ENCODE results near the gene ANXA2. TPM values are rescaled to one million over a fixed set of nuclear protein-coding genes. Genes with fewer than 3 reads are reported as not detected.

The ANXA2 gene
- total and polyA plus RNA-seq, 10 of the 15 experiments (the other 5 are each of a cell fraction or from before 2014, with no cell fraction given), result 135 to 540 (median 281) TPM

- FAIRE-seq (no peak), ATAC-seq (no peak), DNase-seq (ENCODE audit: low read depth, low spot score) (no peak)
- intact Hi-C loops (cut with micrococcal nuclease; ENCODE audit: unreplicated experiment), result loop anchor here (10.0 kb wide), 1 partner anchor 195 kb away; no protein-coding TSS in a partner anchor
- SMC1A ChIA-PET (ENCODE audit: uncharacterized antibody, unreplicated experiment), result no interaction called here
- no peaks in the 10 kb centered on the region for H3K27me3 ChIP-seq (replicated peaks in 1 of 2; ENCODE audit: control insufficient read depth in 2 of 2, insufficient read depth in 2 of 2, low read length in 1 of 2)
- RAD21 ChIA-PET (ENCODE audit: unreplicated experiment), result no interaction called here
- H3K4me2 ChIP-seq (ENCODE audit: control insufficient read depth, insufficient read depth), result no peak overlapping the region
- BruUV-seq (replicated peaks), result no TSS peak
- 0 out of 4 replicates have a peak, but pooled peaks cover 0 to 4% of the 10 kb centered on the region in 2 experiments for H3K36me3 ChIP-seq (ENCODE audit: control insufficient read depth in 2 of 2, insufficient read depth in 2 of 2, low read length in 1 of 2)
- H3K4me3 ChIP-seq, result no peak overlapping the region
- WGBS (ENCODE audit: insufficient coverage, insufficient replicate concordance, low lambda C conversion rate, missing lambda C conversion rate), result 90% methylated on average over 6 of the region's 6 CpGs
- no peaks in the 10 kb centered on the region for H4K20me1 ChIP-seq (ENCODE audit: control insufficient read depth, insufficient read depth)
- peaks cover 6% of the 10 kb centered on the region for H3K4me1 ChIP-seq (ENCODE audit: control insufficient read depth, insufficient read depth, low read length)
- POLR2A ChIA-PET, result no interaction called here
- H3K27ac ChIP-seq (ENCODE audit: control insufficient read depth, insufficient read depth), result no peak overlapping the region
- H3K9ac ChIP-seq (ENCODE audit: control insufficient read depth, insufficient read depth, low read length), result no peak overlapping the region
- H2AFZ ChIP-seq (ENCODE audit: control insufficient read depth, low read depth, low read length), result no peak overlapping the region
- in situ Hi-C loops (cut with MboI), result no loop called here
- no peak for TF ChIP-seq ZNF687 (IDR thresholded peaks at IDR 0.05)
- no peak for TF ChIP-seq POLR2AphosphoS5 (IDR thresholded peaks at IDR 0.05; ENCODE audit: low read length)
- no peak for TF ChIP-seq SIX5 (IDR thresholded peaks at IDR 0.05; ENCODE audit: low read depth, low read length, severe bottlenecking)
- no peak for TF ChIP-seq MTA3 (IDR thresholded peaks at IDR 0.05; ENCODE audit: borderline replicate concordance, low read length)
- TF ChIP-seq HDGF (IDR thresholded peaks at IDR 0.05), result no peak
- TF ChIP-seq RUNX3 (IDR thresholded peaks at IDR 0.05; ENCODE audit: low read length), result no peak
- TF ChIP-seq RELA (IDR thresholded peaks at IDR 0.05; ENCODE audit: borderline replicate concordance, partially characterized antibody), result no peak
- TF ChIP-seq MYB (IDR thresholded peaks at IDR 0.05; ENCODE audit: borderline replicate concordance, low read depth, low read length), result no peak
- TF ChIP-seq ETV6 (conservative IDR thresholded peaks at IDR 0.05 in 1 of 2, IDR thresholded peaks at IDR 0.05 in 1 of 2; ENCODE audit: borderline replicate concordance in 1 of 2, low read depth in 1 of 2), result no peak
- no peak for TF ChIP-seq ATF2 (IDR thresholded peaks at IDR 0.05; ENCODE audit: low read length)
- TF ChIP-seq TCF7 (IDR thresholded peaks at IDR 0.05; ENCODE audit: borderline replicate concordance), result no peak
- TF ChIP-seq NFIC (IDR thresholded peaks at IDR 0.05; ENCODE audit: low read depth, low read length), result no peak
- no peak for TF ChIP-seq CHD2 (IDR thresholded peaks at IDR 0.05; ENCODE audit: borderline replicate concordance, low read depth, low read length)
- no peak for TF ChIP-seq BCLAF1 (IDR thresholded peaks at IDR 0.05)
- peaks cover 35% of the 10 kb centered on the region for H3K79me2 ChIP-seq (ENCODE audit: control insufficient read depth, insufficient read depth, low read length)
- CTCF ChIA-PET, result no interaction called here
- no peaks in the 10 kb centered on the region for H3K9me3 ChIP-seq (replicated peaks; ENCODE audit: control insufficient read depth, insufficient read depth, low read length)
Observed at GRCh38 chr15:60390231-60390630, 7.6 kb downstream of the ANXA2 start.
